ENCODE results near the gene GFY. TPM values are rescaled to one million over a fixed set of nuclear protein-coding genes. Genes with fewer than 3 reads are reported as not detected.

Gene GFY
- total RNA-seq, 1 experiment from 2014 or later: not detected

DNA sequence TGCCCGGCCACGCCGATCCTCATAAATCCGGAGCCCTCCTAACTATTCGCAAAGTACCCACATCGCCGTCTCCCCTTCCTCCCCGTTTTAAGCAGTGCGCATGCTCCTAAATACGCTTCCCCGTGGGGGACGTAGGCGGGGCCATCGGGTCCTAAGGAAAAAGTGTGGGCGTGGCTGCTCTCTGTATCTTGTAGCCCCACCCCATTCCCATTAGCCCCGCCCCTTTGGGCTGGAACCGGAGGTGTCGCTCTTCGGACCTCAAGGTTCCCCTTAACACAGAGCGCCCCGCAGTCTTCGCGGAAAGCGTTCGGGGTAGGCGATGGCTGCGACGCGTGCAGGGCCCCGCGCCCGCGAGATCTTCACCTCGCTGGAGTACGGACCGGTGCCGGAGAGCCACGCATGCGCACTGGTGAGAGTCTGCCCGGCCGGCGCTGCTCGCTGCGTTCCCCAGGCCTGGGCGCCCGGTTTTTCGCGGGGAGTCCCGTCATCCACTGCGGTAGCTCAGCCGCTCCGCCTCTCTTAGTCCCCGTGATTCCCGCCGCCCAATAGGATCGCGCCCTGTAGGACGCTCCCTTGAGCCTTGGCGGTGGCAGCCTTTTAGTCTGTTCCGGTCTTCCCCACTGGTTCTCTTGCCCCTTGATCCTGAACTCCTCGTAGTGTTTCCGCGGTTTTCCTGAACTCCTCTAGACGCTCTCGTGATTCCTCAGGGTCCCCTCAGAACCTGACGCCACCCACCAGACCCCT lies 28.0 kb downstream of the GFY start, which contains the start of gene ALDH16A1:
TSS of gene ALDH16A1 (plus strand) at position 213 of the 744 bp plus-strand sequence. CDS start at position 320, 107 bp downstream.
- Mint-ChIP-seq H3K27me3 (ENCODE audit: insufficient read depth, unreplicated experiment) (no peaks in the 10 kb centered on the region), H3K9me3 (ENCODE audit: unreplicated experiment) (no peaks in the 10 kb centered on the region), H3K4me3 (ENCODE audit: unreplicated experiment) (peak within 1 kb of the TSS; percentile 96), H3K27ac (ENCODE audit: low read depth, unreplicated experiment) (peak within 1 kb of the TSS; percentile 100), H3K4me1 (ENCODE audit: insufficient read depth, unreplicated experiment) (peaks cover 16% of the 10 kb centered on the region), H3K36me3 (ENCODE audit: insufficient read depth, unreplicated experiment) (peaks cover 41% of the 10 kb centered on the region)
- ChIA-PET CTCF (interaction anchor here (0.6 to 1.2 kb wide), 3 partner anchors 26 to 203 kb away, joined by 3 to 5 read pairs (median 3); no protein-coding TSS in a partner anchor), POLR2A (interaction anchor here (0.6 to 4.8 kb wide), 21 partner anchors 8 to 1403 kb away, joined by 3 to 43 read pairs (median 4); partner anchors contain the start of genes ATF5, DKKL1, GYS1 and IRF3)
- intact Hi-C loops (cut with micrococcal nuclease): loop anchor here (5.0 kb wide), 1 partner anchor 34 kb away; the partner anchor contains the start of gene RPL13A
- BruUV-seq (replicated peaks): no TSS peak
- peak; percentile 99 for DNase-seq (ENCODE audit: unreplicated experiment)
- TF ChIP-seq, protein P1, sequence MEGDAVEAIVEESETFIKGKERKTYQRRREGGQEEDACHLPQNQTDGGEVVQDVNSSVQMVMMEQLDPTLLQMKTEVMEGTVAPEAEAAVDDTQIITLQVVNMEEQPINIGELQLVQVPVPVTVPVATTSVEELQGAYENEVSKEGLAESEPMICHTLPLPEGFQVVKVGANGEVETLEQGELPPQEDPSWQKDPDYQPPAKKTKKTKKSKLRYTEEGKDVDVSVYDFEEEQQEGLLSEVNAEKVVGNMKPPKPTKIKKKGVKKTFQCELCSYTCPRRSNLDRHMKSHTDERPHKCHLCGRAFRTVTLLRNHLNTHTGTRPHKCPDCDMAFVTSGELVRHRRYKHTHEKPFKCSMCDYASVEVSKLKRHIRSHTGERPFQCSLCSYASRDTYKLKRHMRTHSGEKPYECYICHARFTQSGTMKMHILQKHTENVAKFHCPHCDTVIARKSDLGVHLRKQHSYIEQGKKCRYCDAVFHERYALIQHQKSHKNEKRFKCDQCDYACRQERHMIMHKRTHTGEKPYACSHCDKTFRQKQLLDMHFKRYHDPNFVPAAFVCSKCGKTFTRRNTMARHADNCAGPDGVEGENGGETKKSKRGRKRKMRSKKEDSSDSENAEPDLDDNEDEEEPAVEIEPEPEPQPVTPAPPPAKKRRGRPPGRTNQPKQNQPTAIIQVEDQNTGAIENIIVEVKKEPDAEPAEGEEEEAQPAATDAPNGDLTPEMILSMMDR (IDR thresholded peaks at IDR 0.05; ENCODE audit: unreplicated experiment): no peak

DNA sequence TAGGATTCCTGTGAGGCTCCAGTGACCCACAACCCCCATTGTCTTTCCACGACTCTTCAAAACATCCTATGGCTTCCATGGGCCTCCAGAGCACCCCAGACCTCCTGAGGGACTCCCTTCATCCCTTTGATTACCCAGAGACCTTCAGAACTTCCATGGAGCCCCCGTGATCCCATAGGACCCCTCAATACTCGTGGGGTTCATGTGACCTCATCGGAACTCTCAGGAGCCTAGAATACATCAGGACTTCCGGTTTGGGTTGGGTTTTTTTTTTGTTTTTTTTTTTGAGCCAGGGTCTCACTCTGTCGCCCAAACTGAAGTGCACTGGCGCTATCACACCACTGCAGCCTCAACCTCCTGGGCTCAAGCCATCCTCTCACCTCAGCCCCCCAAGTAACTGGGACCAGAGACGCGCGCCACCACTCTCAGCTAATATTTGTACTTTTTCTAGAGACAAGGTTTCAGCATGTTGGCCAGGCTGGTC lies 28.6 kb downstream of the GFY start:
- H3K9me3 Mint-ChIP-seq (ENCODE audit: unreplicated experiment): no peaks in the 10 kb centered on the region

DNA sequence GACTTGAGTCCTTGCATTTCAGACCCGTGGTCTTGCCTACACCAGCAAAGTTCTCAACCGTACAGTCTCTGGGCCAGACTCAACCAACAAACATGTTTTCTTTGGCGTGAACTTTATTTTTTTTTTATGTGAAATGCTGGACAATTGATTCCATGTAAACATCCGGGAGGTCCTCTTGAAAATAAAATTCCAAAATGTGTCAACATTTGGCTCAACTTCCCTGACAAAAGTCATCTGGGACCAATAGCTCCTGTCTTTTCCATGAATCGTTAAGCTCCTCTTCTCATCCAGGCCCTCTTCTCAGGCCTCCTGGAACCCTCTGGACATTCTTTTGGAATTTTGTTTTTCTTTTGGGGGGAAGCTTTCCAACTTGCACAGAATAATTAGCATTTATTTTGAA lies 30.6 kb downstream of the GFY start:
- peaks cover 31% of the 10 kb centered on the region for H3K36me3 Mint-ChIP-seq (ENCODE audit: insufficient read depth, unreplicated experiment)
- no peaks in the 10 kb centered on the region for H3K27me3 Mint-ChIP-seq (ENCODE audit: insufficient read depth, unreplicated experiment)
- no TSS peak for BruUV-seq (replicated peaks)
- no peak overlapping the region for H3K27ac Mint-ChIP-seq (ENCODE audit: low read depth, unreplicated experiment)
- H3K4me3 Mint-ChIP-seq (ENCODE audit: unreplicated experiment): no peak overlapping the region
- DNase-seq (ENCODE audit: unreplicated experiment): peak; percentile 25
- ChIA-PET POLR2A (interaction anchor here (1.0 kb wide), 1 partner anchor 27 kb away, joined by 3 read pairs; no protein-coding TSS in a partner anchor), CTCF (interaction anchor here (0.8 to 1.8 kb wide), 2 partner anchors 11 to 18 kb away, joined by 4 read pairs; no protein-coding TSS in a partner anchor)
- no peaks in the 10 kb centered on the region for H3K9me3 Mint-ChIP-seq (ENCODE audit: unreplicated experiment)
- peaks cover 7% of the 10 kb centered on the region for H3K4me1 Mint-ChIP-seq (ENCODE audit: insufficient read depth, unreplicated experiment)
- intact Hi-C loops (cut with micrococcal nuclease): no loop called here
- TF ChIP-seq, protein P1 (IDR thresholded peaks at IDR 0.05; ENCODE audit: unreplicated experiment): no peak

More for the DNA sequence above, 28.6 kb downstream of the GFY start:
- ChIA-PET CTCF (interaction anchor here (0.6 to 1.2 kb wide), 3 partner anchors 61 to 1271 kb away, joined by 3 to 5 read pairs (median 3); no protein-coding TSS in a partner anchor), POLR2A (interaction anchor here (0.6 to 4.8 kb wide), 18 partner anchors 9 to 1403 kb away, joined by 3 to 43 read pairs (median 4); partner anchors contain the start of genes ATF5, DKKL1, GYS1 and IRF3)
- no peak for DNase-seq (ENCODE audit: unreplicated experiment)
- TSS peak; percentile 91 for BruUV-seq (replicated peaks)
- no peaks in the 10 kb centered on the region for H3K27me3 Mint-ChIP-seq (ENCODE audit: insufficient read depth, unreplicated experiment)
- peak overlapping the region; percentile 96 for H3K4me3 Mint-ChIP-seq (ENCODE audit: unreplicated experiment)
- peaks cover 16% of the 10 kb centered on the region for H3K4me1 Mint-ChIP-seq (ENCODE audit: insufficient read depth, unreplicated experiment)
- TF ChIP-seq, protein P1 (IDR thresholded peaks at IDR 0.05; ENCODE audit: unreplicated experiment): no peak
- H3K36me3 Mint-ChIP-seq (ENCODE audit: insufficient read depth, unreplicated experiment): peaks cover 40% of the 10 kb centered on the region
- intact Hi-C loops (cut with micrococcal nuclease): loop anchor here (5.0 kb wide), 1 partner anchor 34 kb away; the partner anchor contains the start of gene RPL13A
- H3K27ac Mint-ChIP-seq (ENCODE audit: low read depth, unreplicated experiment): peak overlapping the region; percentile 100

DNA sequence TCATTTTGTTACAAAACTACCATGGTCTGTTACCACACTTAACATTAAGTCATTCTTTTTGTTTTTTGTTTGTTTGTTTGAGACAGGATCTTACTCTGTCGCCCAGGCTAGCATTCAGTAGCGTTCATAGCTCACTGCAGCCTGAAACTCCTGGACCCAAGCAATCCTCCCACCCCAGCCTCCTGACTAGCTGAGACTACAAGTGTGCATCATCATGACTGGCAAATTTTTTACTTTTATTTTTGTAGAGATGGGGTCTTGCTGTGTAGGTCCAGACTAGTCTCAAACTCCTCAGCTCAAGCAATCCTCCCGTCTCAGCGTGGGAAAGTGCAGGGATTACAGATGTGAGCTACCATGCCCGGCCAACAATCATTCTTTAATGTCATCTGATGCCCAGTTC lies 31.1 kb downstream of the GFY start:
- Mint-ChIP-seq H3K36me3 (ENCODE audit: insufficient read depth, unreplicated experiment) (peaks cover 28% of the 10 kb centered on the region), H3K27ac (ENCODE audit: low read depth, unreplicated experiment) (no peak overlapping the region), H3K4me1 (ENCODE audit: insufficient read depth, unreplicated experiment) (peaks cover 6% of the 10 kb centered on the region), H3K9me3 (ENCODE audit: unreplicated experiment) (no peaks in the 10 kb centered on the region), H3K27me3 (ENCODE audit: insufficient read depth, unreplicated experiment) (no peaks in the 10 kb centered on the region), H3K4me3 (ENCODE audit: unreplicated experiment) (no peak overlapping the region)
- TF ChIP-seq, protein P1 (IDR thresholded peaks at IDR 0.05; ENCODE audit: unreplicated experiment): no peak
- DNase-seq (ENCODE audit: unreplicated experiment): no peak
- ChIA-PET POLR2A (interaction anchor here (0.6 to 1.0 kb wide), 2 partner anchors 16 to 26 kb away, joined by 3 read pairs; no protein-coding TSS in a partner anchor), CTCF (interaction anchor here (0.8 to 1.8 kb wide), 2 partner anchors 12 to 17 kb away, joined by 4 read pairs; no protein-coding TSS in a partner anchor)
- intact Hi-C loops (cut with micrococcal nuclease): no loop called here
- no TSS peak for BruUV-seq (replicated peaks)
